Large intestine (tissue), 3 donors: ENCODE results near the gene GFPT1. TPM values are rescaled to one million over a fixed set of nuclear protein-coding genes. Genes with fewer than 3 reads are reported as not detected.
A peak's percentile ranks its signal among the peaks of the same experiment; 100 is the strongest.

Source experiments
- DNase-seq, 2 donors: peaks; one replicate each; pipeline versions ENCODE4 v3.0.0 to v3.0.0-alpha.2; 2013
- H3K27ac ChIP-seq: one replicate; pipeline ENCODE4 v1.5.1; 2013; ENCODE audit warnings: low read length
- H3K27me3 ChIP-seq: 2 replicates; pipeline ENCODE4 v1.6.1; 2013; ENCODE audit warnings: low read length; ENCODE audit not compliant: control insufficient read depth, insufficient read depth
- H3K36me3 ChIP-seq: 2 replicates; pipeline ENCODE4 v1.6.1; 2013; ENCODE audit warnings: low read length; ENCODE audit not compliant: control insufficient read depth, insufficient read depth
- H3K4me1 ChIP-seq: one replicate; pipeline ENCODE4 v1.6.1; 2013; ENCODE audit warnings: low read length; ENCODE audit not compliant: control insufficient read depth, insufficient read depth
- H3K4me3 ChIP-seq: one replicate; pipeline ENCODE4 v1.5.1; 2013; ENCODE audit warnings: low read length
- H3K9me3 ChIP-seq: one replicate; pipeline ENCODE4 v1.6.1; 2013; ENCODE audit warnings: mild to moderate bottlenecking, low read depth, low read length, moderate library complexity; ENCODE audit not compliant: control insufficient read depth
- WGBS: methylation state at CpG from one replicate; pipeline ENCODE4 v1.1.5; 2013; ENCODE audit warnings: low lambda C conversion rate; ENCODE audit not compliant: insufficient coverage; 5-methylcytosine and 5-hydroxymethylcytosine counted together
- polyA plus RNA-seq: library from polyadenylated mRNA; unstranded; fragments of 120-200 nt; gene quantifications from one replicate; pipeline ENCODE4 v1.2.1, GENCODE V29; 2013

The GFPT1 gene
- polyA plus RNA-seq, 1 donor = 46.4 TPM

DNA sequence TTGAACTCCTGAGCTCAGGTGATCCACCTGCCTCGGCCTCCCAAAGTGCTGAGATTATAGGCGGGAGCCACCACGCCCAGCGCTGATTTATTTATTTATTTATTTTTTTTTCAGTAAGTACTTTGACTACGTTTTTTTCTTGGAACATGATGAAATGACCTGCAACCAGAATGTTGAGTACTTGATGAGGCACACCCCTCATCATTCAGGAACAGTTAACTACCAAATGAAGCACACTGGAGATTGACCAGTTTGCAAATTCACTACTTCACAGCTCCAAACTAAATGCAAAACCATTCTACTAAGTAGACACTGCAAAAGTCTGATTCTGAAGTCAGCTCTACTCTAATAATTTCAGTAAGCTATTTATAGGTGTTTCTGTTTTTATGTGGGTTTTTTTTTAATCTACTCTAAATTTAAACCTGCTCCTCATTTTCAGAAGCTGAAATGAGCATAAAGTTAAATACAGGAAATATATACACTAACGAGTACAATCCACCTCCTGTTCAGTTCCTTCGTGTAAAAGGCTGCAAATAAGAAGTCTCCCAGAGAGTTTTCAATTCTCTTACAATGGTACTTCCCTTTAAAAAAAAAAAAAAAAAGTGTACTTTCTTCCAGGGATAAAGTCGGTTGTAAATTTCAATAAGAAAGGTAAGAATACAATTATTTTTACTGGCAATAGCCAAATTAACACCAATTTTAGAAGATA, 1.4 kb downstream of the GFPT1 start:
- H3K4me3 ChIP-seq = peak overlapping the region; percentile 83
- peaks cover 21% of the 10 kb centered on the region for H3K4me1 ChIP-seq
- H3K27ac ChIP-seq = peak overlapping the region; percentile 90
- peak in 1 of 2 donors; percentile 45 for DNase-seq
- H3K36me3 ChIP-seq = no peaks in the 10 kb centered on the region
- 57% methylated on average over 6 of the region's 8 CpGs for WGBS
- peaks cover 2% of the 10 kb centered on the region for H3K9me3 ChIP-seq
- H3K27me3 ChIP-seq = no peaks in the 10 kb centered on the region

- Histone ChIP-seq H3K4me3 (no peak overlapping the region), H3K36me3 (peaks cover 3% of the 10 kb centered on the region), H3K9me3 (peaks cover 2% of the 10 kb centered on the region), H3K27me3 (no peaks in the 10 kb centered on the region), H3K27ac (peak overlapping the region; percentile 9), H3K4me1 (peaks cover 21% of the 10 kb centered on the region)
- DNase-seq = no peak
- WGBS = 97% methylated on average over 4 of the region's 5 CpGs
These were observed 2.4 kb downstream of the GFPT1 start for GRCh38 chr2:69384618-69385081.

DNA sequence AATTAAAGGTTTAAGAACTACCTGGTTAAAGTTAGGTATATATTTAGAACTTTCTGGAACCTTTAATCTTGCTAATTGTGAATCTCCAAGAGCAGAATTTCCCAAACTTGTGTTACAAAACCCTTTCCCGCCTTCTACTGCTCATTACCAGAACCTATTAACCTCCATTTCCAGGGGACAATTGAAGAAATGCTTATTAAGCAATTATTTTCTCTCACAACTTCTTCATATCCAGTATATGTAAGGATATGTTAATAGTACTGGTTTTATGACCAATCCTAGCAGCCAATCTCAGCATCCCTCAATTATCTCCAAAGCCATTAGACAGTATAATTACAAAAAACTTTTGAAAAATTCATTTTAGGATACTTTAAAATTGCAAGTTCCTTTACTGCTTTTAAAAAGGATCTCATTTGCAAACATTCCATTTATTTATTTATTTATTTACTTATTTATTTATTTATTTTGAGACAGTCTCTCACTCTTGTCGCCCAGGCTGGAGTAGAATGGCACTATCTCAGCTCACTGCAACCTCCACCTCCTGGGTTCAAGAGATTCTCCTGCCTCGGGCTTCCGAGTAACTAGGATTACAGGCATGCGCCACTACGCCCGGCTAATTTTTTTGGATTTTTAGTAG, 3.7 kb downstream of the GFPT1 start:
- peaks cover 5% of the 10 kb centered on the region for H3K36me3 ChIP-seq
- peak overlapping the region; percentile 80 for H3K27ac ChIP-seq
- WGBS = no CpG with 5 or more reads among the region's 7 CpGs
- H3K4me1 ChIP-seq = peaks cover 21% of the 10 kb centered on the region
- peaks cover 2% of the 10 kb centered on the region for H3K9me3 ChIP-seq
- no peaks in the 10 kb centered on the region for H3K27me3 ChIP-seq
- H3K4me3 ChIP-seq = no peak overlapping the region
- DNase-seq = no peak

DNA sequence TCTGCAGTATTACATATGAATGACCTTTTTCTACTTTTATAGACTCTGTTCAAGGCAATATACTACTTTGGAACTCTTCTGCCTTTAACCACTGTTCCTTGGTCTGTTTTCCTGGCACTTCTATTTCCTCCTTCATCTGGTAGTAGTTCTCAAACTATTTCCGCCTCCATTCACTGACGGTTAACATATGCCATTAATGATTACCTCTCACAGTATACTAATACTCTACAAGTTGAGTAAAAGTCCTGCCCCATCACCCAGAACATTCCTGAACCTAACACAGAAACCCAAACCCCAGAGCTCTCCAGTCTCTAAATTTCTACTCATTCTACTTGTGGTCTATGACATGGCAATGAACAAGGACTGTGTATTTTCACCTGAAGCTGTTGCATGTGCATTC, 4.5 kb downstream of the GFPT1 start:
- Histone ChIP-seq H3K4me1 (peaks cover 15% of the 10 kb centered on the region), H3K27me3 (no peaks in the 10 kb centered on the region), H3K9me3 (peaks cover 2% of the 10 kb centered on the region), H3K36me3 (peaks cover 7% of the 10 kb centered on the region), H3K4me3 (no peak overlapping the region), H3K27ac (peak overlapping the region; percentile 80)
- no CpG with 5 or more reads among the region's 2 CpGs for WGBS
- peak; percentile 33 to 77 for DNase-seq

- H3K4me3 ChIP-seq = no peak overlapping the region
- H3K36me3 ChIP-seq = peaks cover 10% of the 10 kb centered on the region
- H3K27me3 ChIP-seq = no peaks in the 10 kb centered on the region
- 100% methylated on average over 1 of the region's 1 CpG for WGBS
- no peak for DNase-seq
- H3K4me1 ChIP-seq = peaks cover 15% of the 10 kb centered on the region
- no peak overlapping the region for H3K27ac ChIP-seq
- H3K9me3 ChIP-seq = no peaks in the 10 kb centered on the region
These were observed 5.7 kb downstream of the GFPT1 start for GRCh38 chr2:69381337-69381737.

GRCh38 chr2:69380072-69380917, 6.7 kb downstream of the GFPT1 start:
- no peak for DNase-seq
- no peak overlapping the region for H3K27ac ChIP-seq
- H3K27me3 ChIP-seq = no peaks in the 10 kb centered on the region
- no peak overlapping the region for H3K4me3 ChIP-seq
- H3K9me3 ChIP-seq = no peaks in the 10 kb centered on the region
- WGBS = 100% methylated on average over 4 of the region's 12 CpGs
- H3K36me3 ChIP-seq = peaks cover 11% of the 10 kb centered on the region
- H3K4me1 ChIP-seq = peaks cover 15% of the 10 kb centered on the region

DNA sequence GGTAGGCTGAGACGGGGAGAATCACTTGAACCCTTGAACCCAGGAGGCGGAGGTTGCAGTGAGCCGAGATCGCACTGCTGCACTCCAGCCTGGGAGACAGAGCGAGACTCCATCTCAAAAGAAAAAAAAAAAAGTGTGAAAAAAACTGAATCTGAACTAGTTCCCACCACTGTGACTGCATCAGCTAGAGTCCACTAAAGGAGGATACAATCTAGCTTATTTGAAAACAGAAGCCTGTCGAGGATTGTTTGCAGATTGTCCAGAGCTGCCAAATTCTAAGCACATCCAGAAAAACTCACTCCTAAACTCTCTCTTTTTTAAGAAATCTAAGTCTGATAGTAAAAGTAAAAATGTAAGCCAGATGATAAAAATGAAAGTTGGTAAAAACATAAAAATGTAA, 10.6 kb downstream of the GFPT1 start:
- no peak overlapping the region for H3K27ac ChIP-seq
- no peaks in the 10 kb centered on the region for H3K27me3 ChIP-seq
- no peaks in the 10 kb centered on the region for H3K9me3 ChIP-seq
- H3K4me1 ChIP-seq = no peaks in the 10 kb centered on the region
- DNase-seq = no peak
- peaks cover 25% of the 10 kb centered on the region for H3K36me3 ChIP-seq
- H3K4me3 ChIP-seq = no peak overlapping the region
- WGBS = no CpG with 5 or more reads among the region's 6 CpGs

- H3K36me3 ChIP-seq = peaks cover 32% of the 10 kb centered on the region
- DNase-seq = peak; percentile 24 to 27
- H3K27me3 ChIP-seq = no peaks in the 10 kb centered on the region
- no peak overlapping the region for H3K27ac ChIP-seq
- H3K4me1 ChIP-seq = no peaks in the 10 kb centered on the region
- 60% methylated on average over 2 of the region's 8 CpGs for WGBS
- H3K4me3 ChIP-seq = no peak overlapping the region
- no peaks in the 10 kb centered on the region for H3K9me3 ChIP-seq
These were observed 11.3 kb downstream of the GFPT1 start for GRCh38 chr2:69375494-69376353.

GRCh38 chr2:69372767-69373166, 14.3 kb downstream of the GFPT1 start:
- peaks cover 50% of the 10 kb centered on the region for H3K36me3 ChIP-seq
- H3K27me3 ChIP-seq = no peaks in the 10 kb centered on the region
- H3K9me3 ChIP-seq = no peaks in the 10 kb centered on the region
- no peak overlapping the region for H3K4me3 ChIP-seq
- no peak for DNase-seq
- no peaks in the 10 kb centered on the region for H3K4me1 ChIP-seq
- no peak overlapping the region for H3K27ac ChIP-seq

GRCh38 chr2:69369802-69370201, 17.2 kb downstream of the GFPT1 start:
- DNase-seq = no peak
- Histone ChIP-seq H3K27me3 (no peaks in the 10 kb centered on the region), H3K36me3 (peaks cover 55% of the 10 kb centered on the region), H3K27ac (no peak overlapping the region), H3K4me1 (no peaks in the 10 kb centered on the region), H3K4me3 (no peak overlapping the region), H3K9me3 (no peaks in the 10 kb centered on the region)
- WGBS = no CpG with 5 or more reads among the region's 1 CpG
